Tibial nerve (tissue), 4 donors: Measurements from ENCODE around the gene ABCC10.

Source experiments
- CTCF ChIP-seq, 5 experiments: fragments of 200-600 bp in 3 of 5; fragments of 450-650 bp in 2 of 5; sonication (generic) in 3 of 5; IDR thresholded peaks; one replicate each; pipeline ENCODE4 v1.5.1; 2016 to 2019; ENCODE audit warnings: antibody characterized with exemption in 5 of 5, mild to moderate bottlenecking in 3 of 5, moderate library complexity in 2 of 5
- EP300 ChIP-seq, 2 donors: sonication (generic); formaldehyde crosslinking; IDR thresholded peaks; one replicate each; pipeline ENCODE4 v1.6.1; 2017; ENCODE audit warnings: antibody characterized with exemption in 2 of 2, mild to moderate bottlenecking in 1 of 2
- POLR2A ChIP-seq, 2 donors: fragments of 450-650 bp; IDR thresholded peaks; one replicate each; pipeline ENCODE4 v1.6.1; 2017; ENCODE audit warnings: antibody characterized with exemption in 2 of 2, mild to moderate bottlenecking in 2 of 2, moderate library complexity in 2 of 2

GRCh38 chr6:43468748-43469681 is 41.7 kb downstream of the ABCC10 start:
- no peak for TF ChIP-seq CTCF (IDR thresholded peaks at IDR 0.05)
- no peak for TF ChIP-seq EP300 (IDR thresholded peaks at IDR 0.05)
- no peak for TF ChIP-seq POLR2A (IDR thresholded peaks at IDR 0.05)
